SW480 (cell line): ENCODE results near the gene DNM2.

Experiments
- DNase-seq: peaks from one replicate; pipeline ENCODE4 v3.0.0-alpha.2; 2016; ENCODE audit warnings: low spot score

The DNM2 gene

GRCh38 chr19:10776900-10777650 is 59.2 kb downstream of the DNM2 start:
- DNase-seq: no peak

DNA sequence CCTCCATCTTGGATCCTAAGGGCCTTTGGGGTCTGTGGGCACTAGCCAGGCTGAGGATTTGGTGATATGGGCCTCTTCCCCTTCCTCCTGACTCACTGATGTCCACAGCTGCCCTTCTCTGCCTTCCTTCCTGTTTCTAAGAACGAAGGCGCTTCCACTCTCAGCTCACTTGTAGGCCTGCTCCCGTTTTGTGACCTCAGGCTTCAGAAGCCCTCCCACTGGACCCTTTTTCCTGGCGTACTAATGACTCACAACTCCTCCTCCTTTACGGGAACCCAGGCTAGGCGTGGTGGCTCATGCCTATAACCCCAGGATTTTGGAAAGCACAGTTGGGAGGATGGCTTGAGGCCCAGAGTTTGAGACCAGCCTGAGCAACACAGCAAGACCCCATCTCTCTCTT is 62.5 kb downstream of the DNM2 start:
- DNase-seq: no peak

- no peak for DNase-seq
These were observed 64.9 kb downstream of the DNM2 start for GRCh38 chr19:10782795-10783194.

- DNase-seq: no peak
These were observed 66.4 kb downstream of the DNM2 start for GRCh38 chr19:10784257-10784656.

DNA sequence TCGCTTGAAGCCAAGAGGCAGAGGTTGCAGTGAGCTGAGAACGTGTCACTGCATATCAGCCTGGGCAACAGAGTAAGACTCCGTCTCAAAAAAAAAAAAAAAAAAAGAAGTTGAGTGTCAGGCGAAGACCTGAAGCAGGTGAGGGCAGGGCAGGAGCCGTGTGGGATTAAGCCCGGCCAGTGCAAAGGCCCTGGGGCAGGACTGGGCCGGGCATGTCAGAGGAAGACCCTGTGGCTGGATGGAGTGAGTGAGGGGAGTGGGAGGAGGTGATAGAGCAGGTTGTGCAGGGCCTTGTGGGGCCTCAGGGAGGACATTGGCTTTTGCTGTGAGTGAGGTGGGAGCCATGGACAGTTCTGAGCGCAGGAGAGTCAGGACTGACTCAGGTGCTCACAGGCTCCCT is 70.3 kb downstream of the DNM2 start:
- no peak for DNase-seq

DNA sequence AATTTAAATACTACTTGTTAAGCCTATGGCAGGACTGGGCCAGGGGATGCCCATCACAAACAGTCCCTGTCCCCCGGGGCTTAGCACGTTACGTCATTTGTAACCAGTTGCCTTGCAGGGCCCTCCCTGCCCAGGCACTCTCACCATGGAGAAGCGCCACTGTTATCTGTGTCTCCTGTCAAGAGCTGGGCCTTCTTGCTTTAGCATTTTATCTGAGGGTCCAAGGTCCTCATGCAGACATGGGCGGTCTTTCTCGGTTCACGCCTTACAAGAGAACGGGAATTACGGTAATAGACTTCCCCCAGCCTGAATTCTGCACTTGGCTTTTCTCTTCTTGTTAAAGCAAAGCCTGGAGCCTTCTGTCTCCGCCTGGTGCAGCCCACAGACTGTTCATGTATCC is 72.0 kb downstream of the DNM2 start:
- DNase-seq: no peak

- DNase-seq: no peak
These were observed 78.8 kb downstream of the DNM2 start for GRCh38 chr19:10796653-10797052.

GRCh38 chr19:10797078-10797477 is 79.2 kb downstream of the DNM2 start:
- DNase-seq: no peak

DNA sequence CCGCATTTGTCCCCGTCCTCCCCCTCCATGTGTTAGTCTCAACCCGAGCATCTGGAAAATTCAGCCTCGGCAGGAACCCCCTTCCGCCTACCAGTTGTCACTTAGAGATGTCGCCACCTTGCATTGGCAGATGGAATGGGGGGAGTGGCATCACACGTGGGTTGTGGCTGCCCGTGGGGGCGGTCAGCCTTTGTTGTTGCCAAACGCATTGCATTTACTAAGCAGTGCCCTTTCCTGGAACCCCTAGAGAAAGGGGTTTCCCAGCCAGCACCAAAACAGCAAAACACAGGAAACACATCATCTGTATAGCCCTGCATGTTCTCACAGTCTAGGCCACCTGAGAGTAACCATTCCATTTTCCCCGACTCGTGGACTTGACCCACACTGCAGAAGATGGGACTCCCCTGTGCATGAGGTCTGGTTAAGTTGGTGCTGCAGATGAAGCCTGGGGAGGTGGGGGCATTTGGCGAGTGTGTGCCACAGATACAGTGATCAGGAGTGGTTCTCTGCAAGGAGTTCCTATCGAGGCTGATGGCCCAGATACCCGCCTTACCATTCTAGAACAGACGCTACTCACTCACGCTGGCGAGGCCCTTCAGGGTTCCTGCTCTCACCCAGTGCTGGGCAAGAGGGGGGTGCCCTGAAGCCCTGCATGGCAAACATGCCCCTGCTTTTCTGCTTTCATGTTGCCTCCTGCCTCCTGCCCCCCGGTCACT is 79.8 kb downstream of the DNM2 start:
- peak; percentile 12 for DNase-seq

DNA sequence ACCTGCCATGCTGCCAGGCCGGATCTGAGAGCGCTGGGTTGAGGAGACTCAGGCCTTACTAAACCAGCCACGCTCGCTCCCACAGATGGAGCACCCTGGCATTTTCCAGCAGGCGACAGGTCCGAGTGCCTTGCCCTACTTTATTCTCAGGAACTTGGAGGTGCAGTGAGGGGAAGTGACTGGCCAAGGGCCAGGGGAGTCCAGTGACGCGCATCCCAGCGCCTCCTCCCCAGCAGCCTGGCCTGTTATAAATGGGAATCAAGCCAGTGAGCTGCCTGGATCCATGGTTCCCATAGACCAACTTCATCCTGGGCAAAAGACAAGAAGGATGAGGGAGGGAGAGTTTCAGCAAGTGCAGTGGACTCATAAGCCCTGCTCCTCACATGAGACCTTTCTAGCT is 82.6 kb downstream of the DNM2 start:
- DNase-seq: no peak

DNA sequence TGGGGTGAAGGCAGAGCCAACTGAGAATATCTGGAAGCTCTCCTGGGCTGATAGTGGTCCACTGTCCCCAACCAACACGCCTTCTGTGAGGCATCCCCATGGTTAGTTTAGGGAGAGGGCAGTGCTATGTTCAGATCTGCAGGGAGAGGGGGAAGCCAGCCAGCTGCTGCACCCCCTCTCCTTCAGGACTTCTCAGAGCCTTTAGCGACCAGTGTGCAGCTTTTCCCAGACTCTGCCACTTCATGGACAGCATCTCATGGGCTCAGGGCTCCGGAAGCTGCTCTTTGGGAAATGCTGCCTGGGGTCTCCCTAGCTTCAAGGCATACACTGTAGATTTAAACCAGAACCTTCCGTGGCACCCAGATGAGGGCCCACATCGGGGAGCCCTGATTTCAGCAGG is 84.6 kb downstream of the DNM2 start:
- no peak for DNase-seq

DNA sequence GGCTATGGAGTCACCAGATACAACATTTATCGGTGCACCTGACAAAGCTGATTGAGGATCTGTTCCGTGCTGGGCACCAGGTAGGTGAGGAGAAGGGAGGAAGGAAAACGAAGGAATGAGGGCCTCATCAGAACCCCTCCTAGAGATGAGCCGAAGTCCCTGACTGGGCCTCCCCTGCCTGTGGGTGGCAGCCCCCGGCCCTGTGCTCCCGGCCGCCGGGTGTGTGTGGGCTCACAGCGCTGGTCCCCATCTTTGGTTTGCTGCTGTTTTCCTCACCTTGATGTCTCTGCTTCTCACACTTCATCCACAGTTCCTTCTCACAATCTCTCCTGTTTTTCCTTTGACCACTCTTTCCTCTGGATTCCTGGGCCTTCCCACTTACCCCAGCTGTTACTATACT is 85.4 kb downstream of the DNM2 start:
- DNase-seq: no peak

GRCh38 chr19:10805065-10805757 is 87.3 kb downstream of the DNM2 start:
- no peak for DNase-seq

- DNase-seq: no peak
These were observed 87.9 kb downstream of the DNM2 start for GRCh38 chr19:10805758-10806247.

DNA sequence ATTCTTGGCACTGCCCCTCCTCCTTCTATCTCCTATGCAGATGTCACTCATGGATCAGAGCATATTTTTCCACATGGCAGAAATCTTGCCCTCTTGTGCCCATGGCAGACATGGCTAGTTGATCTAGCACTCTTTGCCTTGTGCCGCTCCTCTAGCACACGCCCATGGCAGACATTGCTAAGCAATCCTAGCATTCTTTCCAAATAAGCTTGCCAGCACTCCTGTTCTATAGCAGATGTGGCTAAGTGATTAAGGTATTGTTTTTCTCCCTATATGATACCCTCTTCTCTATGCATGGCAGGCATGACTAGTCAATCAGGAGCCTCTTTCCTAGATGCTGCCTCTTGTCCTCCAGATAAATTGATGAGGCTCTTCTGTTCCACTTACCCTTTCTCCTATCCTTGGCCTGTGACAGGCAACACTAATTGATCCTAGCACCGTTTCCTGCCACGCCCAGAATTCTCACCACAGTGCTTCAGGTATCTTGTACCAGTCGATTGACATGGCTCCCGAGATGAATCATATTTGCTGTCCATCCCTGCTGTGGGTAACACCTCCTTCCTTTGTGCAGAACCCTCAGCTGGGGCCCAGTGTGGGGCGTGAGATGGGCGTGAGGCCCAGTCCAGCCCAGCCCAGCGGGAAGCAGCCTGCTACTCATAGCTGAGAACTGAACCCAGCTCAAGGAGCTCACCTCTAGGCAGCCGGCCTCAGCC is 91.2 kb downstream of the DNM2 start:
- peak; percentile 89 for DNase-seq

- DNase-seq: no peak
These were observed 91.9 kb downstream of the DNM2 start for GRCh38 chr19:10809651-10810285.

DNA sequence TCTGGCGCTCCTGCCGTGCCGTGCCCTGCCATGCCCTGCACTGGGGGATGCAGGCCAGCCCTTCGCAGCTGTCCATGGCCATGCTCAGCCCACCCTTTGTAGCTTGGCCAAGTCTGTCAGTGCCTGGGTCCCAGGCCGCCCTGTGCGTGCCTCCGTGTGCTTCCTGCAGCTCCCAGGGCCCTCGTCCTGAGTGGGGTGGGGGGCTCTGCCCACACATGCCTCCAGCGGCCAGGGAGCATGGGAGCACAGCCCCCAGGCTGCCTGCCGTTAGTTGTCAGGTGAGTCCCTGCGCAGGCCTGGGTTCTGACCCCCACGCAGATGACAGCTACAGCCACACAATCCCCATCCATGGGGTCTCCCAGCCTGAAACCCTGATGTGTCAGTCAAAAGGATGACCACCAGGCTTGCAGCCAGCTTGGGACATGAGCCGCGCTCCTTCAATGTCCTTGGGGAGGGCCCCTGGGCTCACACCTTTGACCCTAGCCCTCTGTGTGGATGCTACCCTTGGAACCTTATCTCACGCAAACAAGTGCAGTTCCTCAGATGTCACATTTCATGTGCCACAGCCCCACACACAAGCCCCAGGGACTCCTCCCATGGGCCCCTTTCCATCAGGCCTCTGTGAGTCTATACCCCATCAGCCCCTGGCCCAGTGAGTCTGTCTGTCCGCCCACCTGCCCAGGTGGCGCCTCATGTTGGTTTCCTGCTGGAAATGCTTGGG is 93.7 kb downstream of the DNM2 start:
- no peak for DNase-seq

DNA sequence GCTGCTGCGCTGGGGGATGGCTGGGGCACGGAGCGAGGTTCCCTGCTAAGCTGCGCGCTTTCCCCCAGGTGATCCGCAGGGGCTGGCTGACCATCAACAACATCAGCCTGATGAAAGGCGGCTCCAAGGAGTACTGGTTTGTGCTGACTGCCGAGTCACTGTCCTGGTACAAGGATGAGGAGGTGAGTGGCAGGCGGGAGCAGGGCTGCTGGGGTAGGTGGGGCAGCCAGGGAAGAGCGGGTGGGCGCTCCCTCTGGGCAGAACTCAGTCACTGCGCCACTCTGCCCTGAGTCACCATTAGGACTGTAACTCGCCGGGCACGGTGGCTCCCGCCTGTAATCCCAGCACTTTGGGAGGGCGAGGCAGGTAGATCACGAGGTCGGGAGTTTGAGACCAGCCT is 94.3 kb downstream of the DNM2 start:
- DNase-seq: no peak

- DNase-seq: no peak
These were observed 95.1 kb downstream of the DNM2 start for GRCh38 chr19:10812902-10813404.

DNA sequence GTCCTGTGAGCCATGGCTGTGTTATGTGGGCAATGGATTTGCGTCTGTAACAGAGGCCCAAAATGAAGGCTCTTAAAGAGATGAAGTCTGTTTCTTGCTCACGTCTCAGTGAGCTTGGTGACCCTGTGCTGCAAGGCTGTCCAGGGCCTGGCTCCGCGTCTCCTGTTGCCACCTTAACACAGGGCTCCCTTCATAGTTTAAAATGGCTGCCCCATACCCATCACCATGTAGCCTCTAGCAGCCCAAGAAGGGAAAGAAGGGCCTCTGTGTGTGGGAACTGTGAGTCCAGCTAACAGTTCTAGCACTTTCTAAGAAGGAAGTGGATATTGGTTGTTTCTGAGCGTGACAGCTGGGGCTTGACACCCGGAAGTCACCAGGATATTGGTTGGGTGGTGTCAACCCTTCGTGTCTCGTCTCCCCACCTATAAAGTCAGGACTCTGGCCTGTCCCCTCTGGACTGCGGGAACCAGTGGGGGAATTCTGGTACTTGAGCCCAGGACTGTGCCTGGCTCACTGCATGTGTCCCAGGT is 97.2 kb downstream of the DNM2 start:
- no peak for DNase-seq
